GM18907 (cell line): ENCODE measurements around the gene LPIN1.
A peak's percentile ranks its signal among the peaks of the same experiment; 100 is the strongest.
"Not testable (repeated sequence)": the region's sequence is repeated elsewhere in the genome, so short reads cannot be mapped to it uniquely, and the experiment has no call there.

Source experiments
- ATAC-seq: cut with Tn5 transposase; IDR thresholded peaks from one replicate; pipeline ENCODE4 v1.9.1; 2021; ENCODE audit warnings: mild to moderate bottlenecking, moderate library complexity; ENCODE audit not compliant: unreplicated experiment

The LPIN1 gene

GRCh38 chr2:11829324-11829946, 83.0 kb downstream of the LPIN1 start:
- ATAC-seq: peak; percentile 33

- peak; percentile 81 for ATAC-seq
These were observed 83.7 kb downstream of the LPIN1 start for GRCh38 chr2:11829947-11830707.

- no peak for ATAC-seq
These were observed 84.4 kb downstream of the LPIN1 start for GRCh38 chr2:11830708-11831301.

GRCh38 chr2:11831415-11831814, 85.0 kb downstream of the LPIN1 start:
- no peak for ATAC-seq

- ATAC-seq: no peak
These were observed 86.1 kb downstream of the LPIN1 start for GRCh38 chr2:11832531-11832930.

- ATAC-seq: no peak
These were observed 87.2 kb downstream of the LPIN1 start for GRCh38 chr2:11833601-11834000.

GRCh38 chr2:11835403-11835802, 89.0 kb downstream of the LPIN1 start:
- no peak for ATAC-seq

GRCh38 chr2:11836647-11837219, 90.3 kb downstream of the LPIN1 start:
- ATAC-seq: no peak

GRCh38 chr2:11837875-11838734, 91.7 kb downstream of the LPIN1 start:
- no peak for ATAC-seq

- ATAC-seq: no peak
These were observed 93.5 kb downstream of the LPIN1 start for GRCh38 chr2:11839916-11840315.

GRCh38 chr2:11842336-11842735, 95.9 kb downstream of the LPIN1 start:
- no peak for ATAC-seq

GRCh38 chr2:11844798-11845197, 98.4 kb downstream of the LPIN1 start:
- ATAC-seq: not testable (repeated sequence)

GRCh38 chr2:11847935-11848334, 101.5 kb downstream of the LPIN1 start:
- not testable (repeated sequence) for ATAC-seq

- no peak for ATAC-seq
These were observed 103.7 kb downstream of the LPIN1 start for GRCh38 chr2:11850082-11850481.

- ATAC-seq: no peak
These were observed 106.2 kb downstream of the LPIN1 start for GRCh38 chr2:11852526-11853196.

GRCh38 chr2:11853197-11853588, 106.8 kb downstream of the LPIN1 start:
- no peak for ATAC-seq

- ATAC-seq: no peak
These were observed 108.8 kb downstream of the LPIN1 start for GRCh38 chr2:11855064-11855760.

GRCh38 chr2:11856095-11856494, 109.7 kb downstream of the LPIN1 start:
- ATAC-seq: no peak

GRCh38 chr2:11858883-11859282, 112.5 kb downstream of the LPIN1 start:
- ATAC-seq: no peak

- ATAC-seq: not testable (repeated sequence)
These were observed 113.5 kb downstream of the LPIN1 start for GRCh38 chr2:11859975-11860374.
